ENCODE data around the gene LRRC25. TPM values are rescaled to one million over a fixed set of nuclear protein-coding genes. Genes with fewer than 3 reads are reported as not detected.

Gene LRRC25
- total RNA-seq, 6 experiments from 2014 or later, result 1.9 to 12.6 (median 3.2) TPM

GRCh38 chr19:18424890-18425514 lies 27.6 kb upstream of the LRRC25 start:
- H3K4me1 ChIP-seq, result peaks cover 0 to 13% (median 0%) of the 10 kb centered on the region in 4 donors
- H3K9me3 ChIP-seq, result no peaks in the 10 kb centered on the region
- no peak overlapping the region for H3K27ac ChIP-seq
- H3K36me3 ChIP-seq, result no peaks in the 10 kb centered on the region
- DNase-seq, result no peak
- 89% methylated on average over 3 of the region's 17 CpGs for WGBS (ENCODE audit: insufficient coverage, low coverage, low lambda C conversion rate, missing lambda C conversion rate)
- TF ChIP-seq, protein P1, sequence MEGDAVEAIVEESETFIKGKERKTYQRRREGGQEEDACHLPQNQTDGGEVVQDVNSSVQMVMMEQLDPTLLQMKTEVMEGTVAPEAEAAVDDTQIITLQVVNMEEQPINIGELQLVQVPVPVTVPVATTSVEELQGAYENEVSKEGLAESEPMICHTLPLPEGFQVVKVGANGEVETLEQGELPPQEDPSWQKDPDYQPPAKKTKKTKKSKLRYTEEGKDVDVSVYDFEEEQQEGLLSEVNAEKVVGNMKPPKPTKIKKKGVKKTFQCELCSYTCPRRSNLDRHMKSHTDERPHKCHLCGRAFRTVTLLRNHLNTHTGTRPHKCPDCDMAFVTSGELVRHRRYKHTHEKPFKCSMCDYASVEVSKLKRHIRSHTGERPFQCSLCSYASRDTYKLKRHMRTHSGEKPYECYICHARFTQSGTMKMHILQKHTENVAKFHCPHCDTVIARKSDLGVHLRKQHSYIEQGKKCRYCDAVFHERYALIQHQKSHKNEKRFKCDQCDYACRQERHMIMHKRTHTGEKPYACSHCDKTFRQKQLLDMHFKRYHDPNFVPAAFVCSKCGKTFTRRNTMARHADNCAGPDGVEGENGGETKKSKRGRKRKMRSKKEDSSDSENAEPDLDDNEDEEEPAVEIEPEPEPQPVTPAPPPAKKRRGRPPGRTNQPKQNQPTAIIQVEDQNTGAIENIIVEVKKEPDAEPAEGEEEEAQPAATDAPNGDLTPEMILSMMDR (IDR thresholded peaks at IDR 0.05), result no peak
- no peak for TF ChIP-seq POLR2A (IDR thresholded peaks at IDR 0.05)
- no peaks in the 10 kb centered on the region for H3K27me3 ChIP-seq
- H3K4me3 ChIP-seq, result no peak overlapping the region
- intact Hi-C loops (cut with DNase I), result no loop called here
- no peak for ATAC-seq

DNA sequence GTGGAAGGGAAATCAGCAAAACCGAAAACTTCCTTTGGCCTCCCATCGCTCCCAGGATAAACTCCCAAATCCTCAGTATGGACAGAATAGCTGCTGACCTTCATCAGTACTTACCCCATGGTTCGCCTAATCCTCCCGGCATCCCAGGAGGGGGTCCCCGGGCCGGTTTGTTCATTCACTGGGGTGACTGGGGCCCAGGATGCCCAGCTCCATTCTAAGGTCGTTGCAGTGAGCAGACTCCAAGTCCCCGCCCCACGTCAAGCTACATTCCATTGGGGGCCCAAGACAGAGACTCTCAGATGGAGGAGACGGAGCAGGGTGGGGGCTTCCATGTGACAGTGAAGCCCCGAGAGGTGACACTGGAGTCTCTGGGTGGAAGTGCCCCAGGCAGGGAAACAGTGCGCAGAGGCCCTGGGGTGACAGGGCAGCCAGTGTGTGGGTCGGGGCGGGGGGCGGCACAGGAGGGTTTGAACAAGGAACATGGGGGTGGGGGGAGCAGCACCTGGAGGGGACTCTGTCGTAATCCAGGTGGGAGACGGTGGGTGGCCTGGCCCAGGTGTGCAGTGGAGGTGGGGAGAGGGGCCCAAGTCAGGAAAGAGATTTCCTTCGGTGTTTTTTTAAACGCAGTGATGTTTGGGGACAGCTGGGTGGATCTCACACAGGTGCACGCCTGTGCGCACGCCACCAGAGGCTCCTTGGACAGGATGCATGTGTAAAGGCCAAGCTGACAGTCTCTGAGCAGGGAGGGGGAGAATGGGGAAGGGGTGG lies 26.9 kb upstream of the LRRC25 start:
- Histone ChIP-seq H3K4me1 (peaks cover 0 to 9% (median 0%) of the 10 kb centered on the region in 4 donors), H3K36me3 (no peaks in the 10 kb centered on the region), H3K9me3 (no peaks in the 10 kb centered on the region), H3K27me3 (no peaks in the 10 kb centered on the region), H3K4me3 (no peak overlapping the region), H3K27ac (no peak overlapping the region)
- TF ChIP-seq, protein P1 (IDR thresholded peaks at IDR 0.05), result no peak
- no peak for TF ChIP-seq POLR2A (IDR thresholded peaks at IDR 0.05)
- no peak for DNase-seq
- intact Hi-C loops (cut with DNase I), result no loop called here
- 73% methylated on average over 8 of the region's 22 CpGs for WGBS (ENCODE audit: insufficient coverage, low coverage, low lambda C conversion rate, missing lambda C conversion rate)
- ATAC-seq, result no peak

DNA sequence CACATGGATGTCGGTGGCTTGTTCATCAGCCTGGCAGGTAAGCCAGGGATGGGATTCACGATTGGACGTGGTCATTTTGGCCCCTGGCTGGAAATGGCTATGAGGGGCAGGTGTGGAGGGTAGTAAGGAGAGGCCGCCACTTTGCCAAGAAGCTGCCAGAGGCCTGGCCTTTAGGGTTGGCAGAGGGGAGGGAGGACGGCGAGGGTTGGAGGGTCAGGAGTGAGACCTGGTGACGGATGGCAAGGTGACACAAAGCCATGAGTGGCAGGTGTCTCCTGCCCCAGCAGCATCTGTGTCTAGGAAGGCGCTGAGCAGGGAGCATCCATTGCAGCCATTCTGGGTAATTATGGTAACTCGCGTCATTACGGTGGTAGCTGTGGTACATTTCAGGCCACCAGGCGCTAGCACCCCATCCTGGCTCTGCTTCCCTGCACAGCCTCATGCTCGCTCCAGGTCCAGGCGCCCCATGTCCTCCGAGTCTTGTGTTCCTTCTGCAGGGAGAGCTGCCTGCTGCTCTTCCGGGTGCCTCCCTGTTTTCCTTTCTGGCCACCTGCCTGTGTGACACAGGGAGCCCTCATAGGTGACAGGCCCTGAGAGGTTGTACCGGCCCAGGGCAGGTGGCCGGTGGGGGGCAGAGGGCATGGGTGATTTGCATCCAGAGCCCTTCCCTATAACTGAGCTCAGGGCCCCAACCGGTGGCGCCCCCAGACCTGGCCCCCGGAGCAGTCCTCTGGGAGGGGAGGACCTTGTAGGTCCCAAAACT lies 26.0 kb upstream of the LRRC25 start:
- no peak for ATAC-seq

DNA sequence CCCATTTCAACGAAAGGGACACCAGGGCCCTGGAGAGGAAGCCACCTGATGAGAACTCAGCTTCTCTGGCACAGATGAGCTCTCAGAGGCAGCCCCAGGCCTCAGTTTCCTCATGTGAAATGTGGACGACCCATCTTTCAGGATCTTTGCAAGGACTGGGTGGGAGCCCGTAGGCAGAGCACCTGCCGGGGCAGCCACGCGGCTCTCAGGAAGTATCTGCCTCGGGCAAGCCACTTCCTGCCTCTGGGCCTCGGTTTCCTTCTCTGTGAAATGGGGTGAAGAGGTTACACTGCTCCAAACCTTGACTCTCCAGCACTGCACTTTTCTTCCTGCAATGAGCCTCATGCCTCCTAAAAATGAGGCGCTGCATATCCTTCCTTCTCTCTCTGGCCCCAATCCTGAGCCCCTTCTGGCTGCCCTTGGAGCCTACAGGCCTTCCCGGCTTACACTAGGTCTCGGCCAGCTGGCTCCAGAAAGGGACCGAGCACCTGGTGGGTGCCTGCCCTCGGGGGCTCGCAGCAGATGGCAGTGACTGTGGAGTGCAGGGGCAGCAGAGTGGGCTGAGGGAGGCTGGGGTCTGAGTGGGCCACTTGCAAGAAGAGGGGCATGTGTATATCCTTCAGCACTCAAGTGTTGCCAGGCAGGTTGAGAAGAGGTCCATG lies 25.2 kb upstream of the LRRC25 start:
- Histone ChIP-seq H3K4me3 (no peak overlapping the region), H3K36me3 (no peaks in the 10 kb centered on the region), H3K27me3 (no peaks in the 10 kb centered on the region), H3K27ac (no peak overlapping the region), H3K4me1 (peaks cover 0 to 15% (median 6%) of the 10 kb centered on the region in 4 donors), H3K9me3 (no peaks in the 10 kb centered on the region)
- TF ChIP-seq, protein P1 (IDR thresholded peaks at IDR 0.05), result no peak
- no peak for TF ChIP-seq POLR2A (IDR thresholded peaks at IDR 0.05)
- ATAC-seq, result no peak
- 88% methylated on average over 2 of the region's 14 CpGs for WGBS (ENCODE audit: insufficient coverage, low coverage, low lambda C conversion rate, missing lambda C conversion rate)
- intact Hi-C loops (cut with DNase I), result no loop called here
- DNase-seq, result no peak

More for the DNA sequence above, 26.0 kb upstream of the LRRC25 start:
- no peaks in the 10 kb centered on the region for H3K9me3 ChIP-seq
- H3K4me3 ChIP-seq, result no peak overlapping the region
- no peaks in the 10 kb centered on the region for H3K36me3 ChIP-seq
- no peaks in the 10 kb centered on the region for H3K27me3 ChIP-seq
- no peak overlapping the region for H3K27ac ChIP-seq
- TF ChIP-seq, protein P1 (IDR thresholded peaks at IDR 0.05), result no peak
- TF ChIP-seq POLR2A (IDR thresholded peaks at IDR 0.05), result no peak
- no peak for DNase-seq
- intact Hi-C loops (cut with DNase I), result no loop called here
- 87% methylated on average over 7 of the region's 21 CpGs for WGBS (ENCODE audit: insufficient coverage, low coverage, low lambda C conversion rate, missing lambda C conversion rate)
- peaks cover 0 to 12% (median 3%) of the 10 kb centered on the region in 4 donors for H3K4me1 ChIP-seq
